Measurements from ENCODE around the gene SEMA6B. TPM values are rescaled to one million over a fixed set of nuclear protein-coding genes. Genes with fewer than 3 reads are reported as not detected.

The SEMA6B gene
- total RNA-seq, 1 experiment from 2014 or later = 38.4 TPM

DNA sequence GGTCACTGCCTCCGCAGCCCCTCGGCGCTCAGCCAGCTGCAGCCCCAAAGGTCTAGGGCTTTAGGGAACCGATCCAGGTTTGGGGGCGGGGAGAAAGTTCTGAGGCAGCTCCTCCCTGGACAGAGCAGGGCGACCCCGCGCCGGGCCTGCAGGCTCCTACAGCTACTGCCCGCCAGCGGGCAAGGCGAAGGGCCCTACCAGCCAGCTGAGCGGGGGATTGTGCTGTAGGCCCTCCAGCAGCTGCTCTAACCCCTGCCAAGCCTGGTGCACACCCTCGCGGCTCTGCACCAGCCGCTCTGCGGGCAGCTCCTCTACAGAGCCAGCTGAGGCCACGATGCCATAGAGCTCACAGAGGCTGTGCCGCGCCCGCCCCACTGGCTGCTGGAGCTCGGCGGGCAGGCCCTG, 55.2 kb downstream of the SEMA6B start:
- H3K18ac ChIP-seq (ENCODE audit: insufficient read length, low read depth, low read length) = no peak overlapping the region
- H3K27me3 ChIP-seq (ENCODE audit: insufficient read depth, low read length) = no peaks in the 10 kb centered on the region
- peaks cover 18 to 53% (median 43%) of the 10 kb centered on the region in 3 experiments; a peak in 6 of 7 replicates for H3K36me3 Mint-ChIP-seq (ENCODE audit: insufficient read depth in 1 of 3, low read depth in 3 of 3)
- H3K79me2 ChIP-seq (ENCODE audit: insufficient read depth, low read length) = no peaks in the 10 kb centered on the region
- H4K5ac ChIP-seq (ENCODE audit: insufficient read length, low read depth, low read length) = no peak overlapping the region
- no peak overlapping the region for H2BK5ac ChIP-seq (ENCODE audit: insufficient read length, low read length)
- H2BK120ac ChIP-seq (ENCODE audit: low read depth, low read length, poor library complexity, severe bottlenecking) = no peak overlapping the region
- H3K4me2 ChIP-seq (ENCODE audit: insufficient read depth, insufficient read length, low read length) = no peak overlapping the region
- H2BK12ac ChIP-seq (ENCODE audit: insufficient read length, low read depth, low read length) = no peak overlapping the region
- no peak overlapping the region for H3K9ac ChIP-seq (ENCODE audit: extremely low read depth, insufficient read length, low read length)
- H3K56ac ChIP-seq (ENCODE audit: insufficient read length, low read depth, low read length) = no peak overlapping the region
- no peak for DNase-seq
- H3K4me1 Mint-ChIP-seq = no peaks in the 10 kb centered on the region
- no peak overlapping the region for H2AK5ac ChIP-seq (ENCODE audit: insufficient read length, low read length)
- H4K20me1 ChIP-seq (ENCODE audit: control insufficient read depth, insufficient read depth, insufficient read length) = no peaks in the 10 kb centered on the region
- H3K27ac Mint-ChIP-seq = no peak overlapping the region
- no peak for TF ChIP-seq CTCF (conservative IDR thresholded peaks at IDR 0.05)
- WGBS (ENCODE audit: extremely low coverage, insufficient read length, low lambda C conversion rate) = no CpG with 5 or more reads among the region's 23 CpGs
- H4K91ac ChIP-seq (ENCODE audit: insufficient read length, low read depth, low read length) = no peak overlapping the region
- no peak overlapping the region for H2BK15ac ChIP-seq (ENCODE audit: low read depth, low read length)
- no peak overlapping the region for H3K23ac ChIP-seq (ENCODE audit: insufficient read length, low read depth, low read length)
- H3K9me3 Mint-ChIP-seq = no peaks in the 10 kb centered on the region
- H3T11ph ChIP-seq (ENCODE audit: low read length) = no peak overlapping the region
- H3K4me1 ChIP-seq (ENCODE audit: insufficient read depth, low read length) = no peaks in the 10 kb centered on the region
- H3K27me3 Mint-ChIP-seq (ENCODE audit: low read depth) = peaks cover 26% of the 10 kb centered on the region
- H3K79me1 ChIP-seq (ENCODE audit: insufficient read depth, low read depth, low read length, poor library complexity, severe bottlenecking) = no peaks in the 10 kb centered on the region
- no peak overlapping the region for H2BK20ac ChIP-seq (ENCODE audit: low read depth, low read length, poor library complexity, severe bottlenecking)
- no peak overlapping the region for H4K8ac ChIP-seq (replicated peaks; ENCODE audit: insufficient read length, low read depth, low read length)
- no peaks in the 10 kb centered on the region for H3K23me2 ChIP-seq (ENCODE audit: insufficient read length, low read depth, low read length, poor library complexity, severe bottlenecking)
- no peak overlapping the region for H2AFZ ChIP-seq (ENCODE audit: low read length)
- no peak overlapping the region for H3K27ac ChIP-seq (ENCODE audit: insufficient read length, low read depth, low read length)
- H3K4ac ChIP-seq (ENCODE audit: low read depth, low read length) = no peak overlapping the region
- no peak overlapping the region for H3K4me3 Mint-ChIP-seq
- H3K9me3 ChIP-seq (ENCODE audit: control insufficient read depth, low read depth, low read length) = no peaks in the 10 kb centered on the region
- H3K14ac ChIP-seq (ENCODE audit: insufficient read depth, low read length) = no peak overlapping the region

Data from H9 (cell line).